H1 (cell line): ENCODE results near the gene ANKRD65. TPM values are rescaled to one million over a fixed set of nuclear protein-coding genes. Genes with fewer than 3 reads are reported as not detected.

ENCODE experiments used
- KDM4A ChIP-seq: IDR thresholded peaks from one replicate; pipeline ENCODE4 v1.7.1; 2012; ENCODE audit warnings: low read depth, mild to moderate bottlenecking, moderate library complexity, low read length, inconsistent platforms; ENCODE audit not compliant: severe bottlenecking
- polyA plus RNA-seq, 7 experiments: library from polyadenylated mRNA; depleted of rRNA in 3 of 7; stranded (reverse) in 5 of 7; unstranded in 2 of 7; fragments of >200 nt in 5 of 7; fragments of 200-250 nt in 2 of 7; gene quantifications; 1 replicate in 5 of 7; 2 replicates in 1 of 7; 4 replicates in 1 of 7; pipeline versions ENCODE4 v1.2.1 to v1.2.3, GENCODE V29; 2011 to 2013; ENCODE audit warnings: missing spikeins in 2 of 7, mixed read lengths in 2 of 7
- total RNA-seq: library from RNA; stranded (reverse); fragmentation: NEBNext Ultra II Directional; extraction: Animal tissue kit (Norgen Biotek cat#: 25700); gene quantifications from 2 replicates; pipeline ENCODE4 v1.2.1, GENCODE V29; 2021

Gene ANKRD65
- total and polyA plus RNA-seq, 2 of the 8 experiments (the other 6 are each of a cell fraction or from before 2014, with no cell fraction given): 1.8 to 2.0 TPM

DNA sequence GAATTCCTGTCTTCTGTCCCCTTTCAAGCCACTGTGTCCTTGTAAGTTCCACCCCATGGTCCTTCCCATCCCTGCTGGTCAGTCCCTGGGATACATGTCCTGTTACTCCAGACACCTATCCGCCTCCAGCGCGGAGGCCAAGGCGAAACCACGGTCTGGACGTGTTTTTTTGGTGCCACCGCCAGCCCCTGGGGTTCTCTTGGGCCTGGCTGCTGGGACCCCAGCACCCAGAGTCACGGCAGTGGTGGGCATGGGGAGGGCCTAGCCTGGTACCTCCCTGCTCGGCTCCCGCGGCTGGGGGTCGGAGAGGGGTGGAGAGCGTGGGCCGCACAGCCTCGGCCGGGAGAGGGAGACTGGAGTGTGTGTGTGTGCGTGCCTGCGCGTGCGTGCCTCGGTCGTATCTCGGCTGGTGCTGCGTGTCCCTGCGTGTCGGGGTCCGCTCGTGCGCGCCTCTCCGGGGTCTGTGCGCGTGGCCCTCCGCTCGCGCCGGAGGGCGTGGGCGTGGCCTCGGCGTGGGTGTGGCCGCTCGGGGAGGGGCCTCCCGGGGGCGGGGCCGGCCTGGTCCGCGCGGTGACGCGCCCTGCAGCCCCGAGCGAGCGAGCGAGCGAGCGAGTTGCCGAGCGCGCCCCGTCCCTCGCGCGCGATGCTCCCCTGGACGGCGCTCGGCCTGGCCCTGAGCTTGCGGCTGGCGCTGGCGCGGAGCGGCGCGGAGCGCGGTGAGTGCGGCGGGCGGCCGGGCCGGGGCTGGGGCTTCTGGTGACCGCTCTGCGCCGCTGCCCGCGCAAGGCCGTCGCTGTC lies 14.2 kb upstream of the ANKRD65 start, which contains the start of gene VWA1 (continued):
- peak; percentile 40 for TF ChIP-seq KDM4A
